ENCODE measurements around the gene XPNPEP3.
A peak's percentile ranks its signal among the peaks of the same experiment; 100 is the strongest.
"Not testable (repeated sequence)": the region's sequence is repeated elsewhere in the genome, so short reads cannot be mapped to it uniquely, and the experiment has no call there.

XPNPEP3 gene

GRCh38 chr22:40856513-40857308 is at the start of gene XPNPEP3, which contains the start of gene ST13:
Gene XPNPEP3, plus strand, starts transcription at chr22:40857148. Its CDS starts 34 bp downstream, at chr22:40857182.
Gene ST13, minus strand, starts transcription at chr22:40856639. Its CDS starts 99 bp downstream, at chr22:40856540.
- DNase-seq, result peak; percentile 99

DNA sequence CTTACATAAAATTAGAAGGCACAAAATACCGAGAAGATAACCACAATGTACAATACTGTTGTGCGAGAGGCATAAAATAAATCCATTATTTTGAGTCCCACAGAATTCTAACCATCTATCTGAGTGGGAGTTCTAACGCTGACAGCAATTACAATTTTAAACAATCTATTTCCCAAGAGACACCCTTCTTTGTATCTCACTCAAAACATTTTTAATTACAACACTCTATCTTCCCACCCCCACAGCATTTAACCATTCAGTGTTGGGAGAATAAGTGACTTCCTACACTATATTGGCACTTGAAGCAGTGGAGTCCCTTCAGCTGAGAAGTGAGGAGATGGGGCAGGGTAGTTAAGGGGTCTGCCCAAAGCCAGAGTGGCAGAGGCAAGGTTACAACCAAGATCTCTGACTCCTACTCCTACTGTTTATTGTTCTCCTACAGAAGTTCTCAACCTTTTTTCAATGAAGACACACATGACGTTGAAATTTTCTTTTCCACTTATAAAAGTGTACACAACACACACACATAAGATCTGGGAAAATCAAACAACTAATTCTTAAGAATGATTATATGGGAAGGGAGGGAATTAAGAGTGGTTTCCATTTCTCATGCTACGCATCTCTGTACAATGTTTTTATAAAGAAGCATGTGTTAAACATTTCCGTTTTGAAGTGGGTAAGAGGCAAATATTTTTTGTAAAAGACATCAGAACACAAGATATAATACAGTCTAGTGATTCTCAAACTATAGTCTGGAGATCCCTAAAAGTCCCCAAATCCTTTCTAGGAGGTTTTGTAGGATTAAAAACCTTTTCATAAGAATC is 48.7 kb upstream of the XPNPEP3 start:
- DNase-seq, result no peak

GRCh38 chr22:40813912-40814315 is 43.0 kb upstream of the XPNPEP3 start:
- no peak for DNase-seq

GRCh38 chr22:40817737-40818136 is 39.2 kb upstream of the XPNPEP3 start:
- no peak for DNase-seq

DNA sequence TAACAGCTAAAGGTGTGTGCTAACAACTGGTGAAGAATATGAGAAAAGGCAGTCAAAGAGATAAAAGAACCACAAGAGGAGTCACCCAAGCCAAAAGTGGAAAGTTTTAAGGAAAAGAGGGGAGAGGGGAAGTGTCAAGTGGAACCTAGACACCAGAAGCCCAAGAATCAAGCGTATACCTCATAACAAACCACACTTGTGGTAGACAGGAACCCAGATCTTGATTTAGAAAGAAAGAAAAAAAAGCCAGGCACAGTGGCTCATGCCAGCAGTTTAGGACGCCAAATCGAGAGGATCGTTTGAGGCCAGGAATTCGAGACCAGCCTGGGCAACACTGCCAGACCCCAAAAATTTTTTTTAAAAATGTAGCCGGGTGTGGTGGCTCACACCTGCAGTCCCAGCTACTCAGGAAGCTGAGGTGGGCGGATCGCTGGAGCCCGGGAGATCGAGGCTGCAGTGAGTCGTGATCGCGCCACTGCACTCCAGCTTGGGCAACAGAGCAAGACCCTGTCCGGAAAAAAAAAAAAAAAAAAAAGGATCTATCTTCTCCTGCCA is 38.7 kb upstream of the XPNPEP3 start:
- no peak for DNase-seq

DNA sequence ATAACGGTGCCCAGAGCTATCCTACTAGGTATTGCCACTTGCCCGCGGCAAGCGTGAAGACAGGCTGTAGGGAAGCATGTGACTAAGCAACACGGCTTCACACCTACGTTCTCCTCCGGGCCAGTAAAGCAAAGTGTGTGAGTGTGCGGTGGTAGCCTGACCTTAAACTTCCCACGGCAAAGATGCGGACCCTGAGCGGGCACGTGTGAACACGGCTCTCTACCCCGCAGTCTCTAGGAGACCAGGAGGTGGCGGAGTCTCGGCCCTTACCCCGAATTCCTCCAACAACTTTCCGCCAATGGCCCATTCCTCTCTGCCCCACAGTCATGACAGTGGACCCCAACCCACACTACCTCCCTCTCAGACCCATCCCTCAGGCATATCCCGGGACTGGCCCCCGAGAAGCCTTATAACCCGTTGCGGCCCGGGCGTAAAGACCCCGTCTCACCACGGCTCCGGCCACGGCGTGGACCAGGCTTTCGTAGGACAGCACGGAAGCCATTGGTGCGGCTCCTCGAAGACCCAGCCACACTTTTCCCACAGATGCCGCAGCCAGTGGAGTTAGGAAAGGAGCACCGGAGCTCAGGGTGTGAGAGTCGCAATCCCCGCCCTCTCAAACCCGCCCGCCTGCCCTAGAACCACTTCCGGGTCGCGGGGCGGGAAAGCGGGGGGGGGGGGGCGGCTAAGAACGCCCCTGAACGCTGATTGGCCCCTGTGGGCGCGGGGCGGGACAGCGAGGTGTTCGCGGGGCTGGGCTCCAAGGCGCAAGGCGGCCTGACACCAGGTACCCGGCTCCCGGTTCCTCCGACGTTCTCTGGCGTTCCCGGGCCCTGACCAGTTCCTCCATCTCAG is 38.0 kb upstream of the XPNPEP3 start, which contains the start of gene SLC25A17:
TSS of gene SLC25A17 (minus strand) at position 600 of the 852 bp plus-strand sequence. CDS start at position 502, 98 bp downstream.
- DNase-seq, result peak; percentile 90

DNA sequence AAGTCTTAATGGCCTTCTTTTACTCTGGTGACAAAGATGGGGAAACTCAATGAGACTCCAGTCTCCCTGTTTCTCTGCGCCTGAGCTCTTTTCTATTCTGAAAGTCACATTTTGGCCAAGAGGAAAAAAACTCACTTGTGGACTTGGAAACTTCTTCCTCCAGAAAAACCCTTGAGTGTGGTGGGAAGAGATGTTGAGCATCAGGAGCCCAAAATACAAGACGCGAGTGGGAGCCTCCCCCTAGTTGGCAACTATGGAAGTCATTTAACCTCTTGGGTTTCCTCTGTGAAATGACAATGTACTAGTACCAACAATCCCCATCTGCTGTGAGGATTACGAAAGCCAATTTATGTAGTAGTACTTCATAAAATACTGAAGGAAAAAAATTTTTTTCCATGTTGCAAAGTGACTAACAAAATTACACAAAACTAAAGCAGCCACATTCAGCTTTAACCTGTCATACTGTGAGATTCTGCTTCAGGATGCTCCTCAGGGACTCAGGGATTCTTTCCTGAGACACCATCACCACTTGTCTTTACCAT is 37.3 kb upstream of the XPNPEP3 start:
- no peak for DNase-seq

- DNase-seq, result no peak
Measured at GRCh38 chr22:40823426-40823825, 33.5 kb upstream of the XPNPEP3 start.

GRCh38 chr22:40826292-40826691 is 30.7 kb upstream of the XPNPEP3 start:
- DNase-seq, result not testable (repeated sequence)

GRCh38 chr22:40826984-40827741 is 29.8 kb upstream of the XPNPEP3 start:
- DNase-seq, result no peak

DNA sequence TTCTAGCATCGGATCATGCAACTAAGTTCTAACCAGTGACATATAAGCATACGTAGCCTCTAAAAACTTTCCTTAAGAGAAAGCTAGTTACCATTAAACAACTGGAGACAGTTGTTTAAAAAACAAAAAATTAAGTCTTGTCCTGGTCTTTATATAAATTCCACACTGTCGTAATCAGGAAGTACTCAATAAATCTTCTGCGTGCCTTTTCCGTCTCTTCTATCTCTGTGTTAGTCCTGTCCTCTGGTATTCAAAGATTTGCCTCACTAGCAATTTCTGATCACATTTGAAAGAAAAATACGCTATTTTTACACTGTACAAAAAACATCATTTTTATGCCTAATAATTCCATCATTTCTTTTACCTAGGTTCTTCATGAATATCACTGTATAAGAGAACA is 27.8 kb upstream of the XPNPEP3 start:
- no peak for DNase-seq

DNA sequence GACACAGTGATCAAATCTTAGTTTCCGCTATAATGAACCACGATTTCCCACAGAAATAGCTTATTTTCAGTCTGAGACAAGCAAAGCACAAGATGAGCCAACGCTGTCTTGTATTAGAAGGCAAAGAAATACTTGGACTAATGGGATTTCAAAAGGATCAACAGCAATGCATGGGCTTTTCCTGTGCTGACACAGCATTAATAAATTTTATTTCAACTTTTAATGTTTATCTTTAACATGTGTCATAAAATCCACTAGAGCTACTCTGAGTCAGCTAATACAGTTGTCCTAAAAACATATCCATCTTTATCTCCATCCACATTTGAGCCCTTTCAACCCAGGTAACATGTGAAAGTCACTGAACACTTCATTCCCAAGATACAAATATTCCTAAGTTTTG is 22.3 kb upstream of the XPNPEP3 start:
- DNase-seq, result no peak

DNA sequence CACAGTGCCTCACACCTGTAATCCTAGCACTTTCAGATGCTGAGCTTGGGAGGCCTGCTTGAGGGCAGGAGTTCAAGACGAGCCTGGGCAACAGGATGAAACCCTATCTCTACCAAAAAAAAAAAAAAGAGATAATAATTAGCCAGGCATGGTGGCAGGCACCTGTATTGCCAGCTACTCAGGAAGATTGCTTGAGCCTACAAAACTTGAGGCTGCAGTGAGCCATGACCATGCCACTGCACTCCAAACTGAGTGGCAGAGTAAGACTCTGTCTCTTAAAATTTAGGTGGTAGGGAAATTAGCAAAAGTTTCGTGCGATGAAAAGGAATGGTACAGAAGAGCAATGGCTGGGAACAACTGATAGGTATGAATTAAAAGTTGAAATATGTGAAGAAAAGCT is 18.5 kb upstream of the XPNPEP3 start:
- DNase-seq, result no peak

GRCh38 chr22:40844951-40845350 is 12.0 kb upstream of the XPNPEP3 start:
- DNase-seq, result no peak

- not testable (repeated sequence) for DNase-seq
Measured at GRCh38 chr22:40845816-40846215, 11.1 kb upstream of the XPNPEP3 start.

- DNase-seq, result no peak
Measured at GRCh38 chr22:40853333-40853732, 3.6 kb upstream of the XPNPEP3 start.

DNA sequence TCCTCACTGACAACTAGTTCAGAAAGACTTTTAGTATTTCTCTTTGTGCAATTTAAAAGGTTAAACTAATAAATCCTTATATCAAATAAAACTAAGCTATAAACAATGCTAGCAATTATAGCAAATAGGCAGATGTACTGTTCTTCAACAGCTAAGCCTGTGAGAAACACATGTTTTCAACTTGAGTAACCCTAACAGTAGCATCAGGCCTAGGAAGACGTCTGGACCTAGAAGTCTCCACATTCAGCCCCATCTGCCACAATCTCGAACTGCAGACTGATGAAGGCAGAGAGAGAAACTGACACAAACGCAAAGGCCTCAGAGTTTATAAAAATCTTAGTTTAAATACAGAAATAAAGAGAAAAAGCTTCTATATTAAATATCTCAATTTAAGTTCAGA is 3.0 kb upstream of the XPNPEP3 start:
- DNase-seq, result no peak

GRCh38 chr22:40855071-40855978 is 1.6 kb upstream of the XPNPEP3 start:
- DNase-seq, result no peak

DNA sequence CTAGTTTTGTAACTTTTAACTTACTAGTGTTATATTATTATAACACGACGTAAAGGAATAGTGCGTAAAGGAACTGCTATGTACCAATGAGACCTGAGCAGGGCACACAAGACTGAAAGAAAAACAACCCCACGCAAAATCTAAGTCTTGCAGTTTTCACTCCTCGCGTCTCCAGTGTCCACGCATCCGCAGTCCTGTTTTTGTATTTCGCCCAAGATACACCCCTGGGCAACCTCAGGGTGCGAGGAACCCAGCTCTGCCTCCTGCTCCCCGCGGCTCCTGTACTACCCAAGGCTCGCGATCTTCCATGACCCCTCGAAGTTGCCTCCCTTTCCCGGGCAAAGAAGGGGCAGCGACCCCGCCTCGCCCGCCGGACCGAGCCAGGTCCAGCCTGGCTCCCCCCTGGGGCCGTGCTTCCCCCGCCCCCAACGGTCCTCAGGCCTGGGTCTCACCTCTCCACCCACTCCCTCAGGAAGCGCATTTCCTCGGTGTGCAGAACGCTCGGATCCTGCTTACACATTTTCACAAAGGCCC is 902 bp upstream of the XPNPEP3 start:
- DNase-seq, result no peak

GRCh38 chr22:40857309-40857855 is 434 bp downstream of the XPNPEP3 start:
- DNase-seq, result no peak

All from activated CD8-positive, alpha-beta memory T cell treated with anti-CD3 and anti-CD28 coated beads, Interleukin-2, amount 50 U/mL, for 48 hours (primary cell).